Measurements from ENCODE around the gene DTYMK.

DNA sequence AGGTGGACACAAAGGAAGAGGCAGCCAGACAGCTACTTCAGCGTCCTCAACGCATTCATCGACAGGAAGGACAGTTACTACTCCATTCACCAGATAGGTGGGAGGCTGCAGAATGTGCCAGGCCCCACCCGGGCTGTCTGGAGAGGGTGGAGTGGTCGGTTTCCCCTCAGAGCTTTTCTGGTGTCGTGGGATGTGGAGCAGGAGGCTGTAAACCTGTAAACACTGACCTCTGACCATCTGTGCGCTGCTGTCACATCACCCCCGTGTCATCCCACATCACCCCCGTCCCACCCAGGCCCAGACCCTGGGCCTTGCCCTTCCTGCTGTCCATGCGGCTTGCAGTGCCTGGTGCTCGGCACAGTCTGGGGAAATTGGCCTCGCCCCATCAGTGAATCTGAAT lies 32.1 kb downstream of the DTYMK start:
- TF ChIP-seq, protein P1, sequence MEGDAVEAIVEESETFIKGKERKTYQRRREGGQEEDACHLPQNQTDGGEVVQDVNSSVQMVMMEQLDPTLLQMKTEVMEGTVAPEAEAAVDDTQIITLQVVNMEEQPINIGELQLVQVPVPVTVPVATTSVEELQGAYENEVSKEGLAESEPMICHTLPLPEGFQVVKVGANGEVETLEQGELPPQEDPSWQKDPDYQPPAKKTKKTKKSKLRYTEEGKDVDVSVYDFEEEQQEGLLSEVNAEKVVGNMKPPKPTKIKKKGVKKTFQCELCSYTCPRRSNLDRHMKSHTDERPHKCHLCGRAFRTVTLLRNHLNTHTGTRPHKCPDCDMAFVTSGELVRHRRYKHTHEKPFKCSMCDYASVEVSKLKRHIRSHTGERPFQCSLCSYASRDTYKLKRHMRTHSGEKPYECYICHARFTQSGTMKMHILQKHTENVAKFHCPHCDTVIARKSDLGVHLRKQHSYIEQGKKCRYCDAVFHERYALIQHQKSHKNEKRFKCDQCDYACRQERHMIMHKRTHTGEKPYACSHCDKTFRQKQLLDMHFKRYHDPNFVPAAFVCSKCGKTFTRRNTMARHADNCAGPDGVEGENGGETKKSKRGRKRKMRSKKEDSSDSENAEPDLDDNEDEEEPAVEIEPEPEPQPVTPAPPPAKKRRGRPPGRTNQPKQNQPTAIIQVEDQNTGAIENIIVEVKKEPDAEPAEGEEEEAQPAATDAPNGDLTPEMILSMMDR (IDR thresholded peaks at IDR 0.05) = no peak
- TF ChIP-seq ZNF138 (CRISPR knock-in tag; conservative IDR thresholded peaks at IDR 0.05) = no peak
- TF ChIP-seq NR3C1 (CRISPR knock-in tag; conservative IDR thresholded peaks at IDR 0.05; ENCODE audit: low read depth) = no peak
- TF ChIP-seq NFYB (CRISPR knock-in tag; conservative IDR thresholded peaks at IDR 0.05; ENCODE audit: low read depth) = no peak
- TF ChIP-seq, protein P2, sequence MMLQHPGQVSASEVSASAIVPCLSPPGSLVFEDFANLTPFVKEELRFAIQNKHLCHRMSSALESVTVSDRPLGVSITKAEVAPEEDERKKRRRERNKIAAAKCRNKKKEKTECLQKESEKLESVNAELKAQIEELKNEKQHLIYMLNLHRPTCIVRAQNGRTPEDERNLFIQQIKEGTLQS (CRISPR knock-in tag; conservative IDR thresholded peaks at IDR 0.05) = no peak
- TF ChIP-seq ESRRA (CRISPR knock-in tag; IDR thresholded peaks at IDR 0.05; ENCODE audit: borderline replicate concordance) = no peak
- TF ChIP-seq, protein P3, sequence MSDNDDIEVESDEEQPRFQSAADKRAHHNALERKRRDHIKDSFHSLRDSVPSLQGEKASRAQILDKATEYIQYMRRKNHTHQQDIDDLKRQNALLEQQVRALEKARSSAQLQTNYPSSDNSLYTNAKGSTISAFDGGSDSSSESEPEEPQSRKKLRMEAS (CRISPR knock-in tag; IDR thresholded peaks at IDR 0.05) = no peak
